ENCODE results near the gene TSPAN15. TPM values are rescaled to one million over a fixed set of nuclear protein-coding genes. Genes with fewer than 3 reads are reported as not detected.

Gene TSPAN15
- total and polyA plus RNA-seq, 2 experiments from 2014 or later: 0.34 TPM; not detected in 1

DNA sequence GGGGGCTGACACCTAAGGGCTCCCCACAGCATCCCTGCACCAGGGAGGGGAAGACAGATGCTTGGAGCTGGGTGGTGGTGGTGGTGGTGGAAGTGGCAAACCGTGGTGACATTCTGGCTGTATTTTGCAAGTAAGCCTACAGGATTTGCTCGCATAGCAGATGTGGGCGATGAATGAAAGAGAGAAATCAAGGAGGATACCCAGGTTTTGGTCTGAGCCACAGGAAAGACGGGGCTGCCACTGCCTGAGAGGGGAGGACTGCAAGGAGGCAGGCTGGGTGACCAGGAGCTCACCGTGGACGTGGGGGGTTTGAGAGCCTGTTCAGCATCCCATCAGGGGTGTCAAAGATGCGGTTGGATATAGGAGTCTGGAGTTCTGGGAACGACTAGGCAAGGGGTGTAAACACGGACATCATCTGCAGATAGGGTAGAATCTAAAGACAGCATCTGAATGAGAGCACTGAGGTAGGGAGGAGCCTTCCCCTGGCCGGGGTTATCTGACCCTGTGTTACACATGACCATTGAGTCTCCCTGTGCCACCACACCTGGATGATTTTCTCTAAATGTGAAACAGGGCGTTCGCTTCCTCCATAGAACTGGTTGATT, 49.7 kb downstream of the TSPAN15 start:
- H3K27me3 ChIP-seq (replicated peaks; ENCODE audit: insufficient read depth): peaks cover 7% of the 10 kb centered on the region; the same call in 1 of the 2 replicates
- H3K9me3 ChIP-seq (ENCODE audit: low read depth): no peaks in the 10 kb centered on the region
- no peak overlapping the region for H3K4me3 ChIP-seq
- no peak overlapping the region for H3K4me2 ChIP-seq (ENCODE audit: unreplicated experiment)
- in situ Hi-C loops (cut with MboI): loop anchor here (5.0 kb wide), 1 partner anchor 84 kb away; the partner anchor contains the start of gene TACR2
- DNase-seq: no peak
- no peaks in the 10 kb centered on the region for H4K20me1 ChIP-seq (ENCODE audit: insufficient read depth)
- no peak overlapping the region for H3K27ac ChIP-seq
- no peaks in the 10 kb centered on the region for H3K4me1 ChIP-seq (ENCODE audit: insufficient read depth)
- TF ChIP-seq EZH2phosphoT487 (IDR thresholded peaks at IDR 0.05; ENCODE audit: insufficient read depth, low read depth) (no peak), EZH2 (IDR thresholded peaks at IDR 0.05; ENCODE audit: insufficient read depth, poor library complexity, severe bottlenecking) (no peak)
- no peak overlapping the region for H2AFZ ChIP-seq
- no peaks in the 10 kb centered on the region for H3K9me2 ChIP-seq (ENCODE audit: insufficient read depth)
- no peaks in the 10 kb centered on the region for H3F3A ChIP-seq (ENCODE audit: insufficient read depth)
- H3K9ac ChIP-seq: no peak overlapping the region
- WGBS, 2 experiments (ENCODE audit: low coverage in 1 of 2, low lambda C conversion rate in 2 of 2, missing lambda C conversion rate in 2 of 2): 63 to 69% methylated on average over 12 of the region's 12 CpGs
- H3K79me2 ChIP-seq (ENCODE audit: insufficient read depth): no peaks in the 10 kb centered on the region
- no peaks in the 10 kb centered on the region for H3K36me3 ChIP-seq (ENCODE audit: low read depth)

GRCh38 chr10:69501657-69502056, 50.4 kb downstream of the TSPAN15 start:
- Histone ChIP-seq H3F3A (ENCODE audit: insufficient read depth) (no peaks in the 10 kb centered on the region), H3K4me3 (no peak overlapping the region), H3K4me1 (ENCODE audit: insufficient read depth) (no peaks in the 10 kb centered on the region), H2AFZ (no peak overlapping the region), H3K4me2 (ENCODE audit: unreplicated experiment) (no peak overlapping the region), H3K27ac (no peak overlapping the region), H3K79me2 (ENCODE audit: insufficient read depth) (no peaks in the 10 kb centered on the region), H3K9ac (no peak overlapping the region), H3K9me3 (ENCODE audit: low read depth) (no peaks in the 10 kb centered on the region), H3K36me3 (ENCODE audit: low read depth) (no peaks in the 10 kb centered on the region), H3K27me3 (replicated peaks; ENCODE audit: insufficient read depth) (peaks cover 7% of the 10 kb centered on the region; the same call in 1 of the 2 replicates), H4K20me1 (ENCODE audit: insufficient read depth) (no peaks in the 10 kb centered on the region), H3K9me2 (ENCODE audit: insufficient read depth) (no peaks in the 10 kb centered on the region)
- TF ChIP-seq EZH2phosphoT487 (IDR thresholded peaks at IDR 0.05; ENCODE audit: insufficient read depth, low read depth): no peak
- TF ChIP-seq EZH2 (IDR thresholded peaks at IDR 0.05; ENCODE audit: insufficient read depth, poor library complexity, severe bottlenecking): no peak
- DNase-seq: no peak
- in situ Hi-C loops (cut with MboI): loop anchor here (5.0 kb wide), 1 partner anchor 84 kb away; the partner anchor contains the start of gene TACR2
- WGBS, 2 experiments (ENCODE audit: low coverage in 1 of 2, low lambda C conversion rate in 2 of 2, missing lambda C conversion rate in 2 of 2): 63 to 72% methylated on average over 6 of the region's 6 CpGs

- Histone ChIP-seq H2AFZ (no peak overlapping the region), H3K9ac (no peak overlapping the region)
- in situ Hi-C loops (cut with MboI): loop anchor here (5.0 kb wide), 1 partner anchor 85 kb away; the partner anchor contains the start of gene TACR2
These were observed 51.3 kb downstream of the TSPAN15 start for GRCh38 chr10:69502589-69502988.

GRCh38 chr10:69503001-69503895, 52.0 kb downstream of the TSPAN15 start:
- H3K4me1 ChIP-seq (ENCODE audit: insufficient read depth): no peaks in the 10 kb centered on the region
- no peak overlapping the region for H3K27ac ChIP-seq
- H3K27me3 ChIP-seq (replicated peaks; ENCODE audit: insufficient read depth): peaks cover 7% of the 10 kb centered on the region; the same call in 1 of the 2 replicates
- H3K9me2 ChIP-seq (ENCODE audit: insufficient read depth): no peaks in the 10 kb centered on the region
- no peaks in the 10 kb centered on the region for H4K20me1 ChIP-seq (ENCODE audit: insufficient read depth)
- 74 to 76% methylated on average over 17 to 18 of the region's 18 CpGs for WGBS, 2 experiments (ENCODE audit: low coverage in 1 of 2, low lambda C conversion rate in 2 of 2, missing lambda C conversion rate in 2 of 2)
- in situ Hi-C loops (cut with MboI): loop anchor here (5.0 kb wide), 1 partner anchor 86 kb away; the partner anchor contains the start of gene TACR2
- no peaks in the 10 kb centered on the region for H3K79me2 ChIP-seq (ENCODE audit: insufficient read depth)
- no peak overlapping the region for H3K9ac ChIP-seq
- H3F3A ChIP-seq (ENCODE audit: insufficient read depth): no peaks in the 10 kb centered on the region
- H3K9me3 ChIP-seq (ENCODE audit: low read depth): no peaks in the 10 kb centered on the region
- no peak overlapping the region for H3K4me3 ChIP-seq
- H3K36me3 ChIP-seq (ENCODE audit: low read depth): no peaks in the 10 kb centered on the region
- TF ChIP-seq EZH2phosphoT487 (IDR thresholded peaks at IDR 0.05; ENCODE audit: insufficient read depth, low read depth) (no peak), EZH2 (IDR thresholded peaks at IDR 0.05; ENCODE audit: insufficient read depth, poor library complexity, severe bottlenecking) (no peak)
- no peak for DNase-seq
- no peak overlapping the region for H3K4me2 ChIP-seq (ENCODE audit: unreplicated experiment)
- H2AFZ ChIP-seq: no peak overlapping the region

More at GRCh38 chr10:69502589-69502988, 51.3 kb downstream of the TSPAN15 start:
- no peaks in the 10 kb centered on the region for H4K20me1 ChIP-seq (ENCODE audit: insufficient read depth)
- peaks cover 7% of the 10 kb centered on the region; the same call in 1 of the 2 replicates for H3K27me3 ChIP-seq (replicated peaks; ENCODE audit: insufficient read depth)
- H3K4me3 ChIP-seq: no peak overlapping the region
- no peaks in the 10 kb centered on the region for H3K36me3 ChIP-seq (ENCODE audit: low read depth)
- H3K79me2 ChIP-seq (ENCODE audit: insufficient read depth): no peaks in the 10 kb centered on the region
- DNase-seq: no peak
- TF ChIP-seq EZH2 (IDR thresholded peaks at IDR 0.05; ENCODE audit: insufficient read depth, poor library complexity, severe bottlenecking): no peak
- TF ChIP-seq EZH2phosphoT487 (IDR thresholded peaks at IDR 0.05; ENCODE audit: insufficient read depth, low read depth): no peak
- no peak overlapping the region for H3K4me2 ChIP-seq (ENCODE audit: unreplicated experiment)
- H3K9me3 ChIP-seq (ENCODE audit: low read depth): no peaks in the 10 kb centered on the region
- H3K9me2 ChIP-seq (ENCODE audit: insufficient read depth): no peaks in the 10 kb centered on the region
- H3K4me1 ChIP-seq (ENCODE audit: insufficient read depth): no peaks in the 10 kb centered on the region
- no peak overlapping the region for H3K27ac ChIP-seq
- no peaks in the 10 kb centered on the region for H3F3A ChIP-seq (ENCODE audit: insufficient read depth)
- WGBS, 2 experiments (ENCODE audit: low coverage in 1 of 2, low lambda C conversion rate in 2 of 2, missing lambda C conversion rate in 2 of 2): 69 to 77% methylated on average over 4 of the region's 4 CpGs

All from GM23248 (cell line).